ENCODE results near the gene FBLN1.

FBLN1 gene

DNA sequence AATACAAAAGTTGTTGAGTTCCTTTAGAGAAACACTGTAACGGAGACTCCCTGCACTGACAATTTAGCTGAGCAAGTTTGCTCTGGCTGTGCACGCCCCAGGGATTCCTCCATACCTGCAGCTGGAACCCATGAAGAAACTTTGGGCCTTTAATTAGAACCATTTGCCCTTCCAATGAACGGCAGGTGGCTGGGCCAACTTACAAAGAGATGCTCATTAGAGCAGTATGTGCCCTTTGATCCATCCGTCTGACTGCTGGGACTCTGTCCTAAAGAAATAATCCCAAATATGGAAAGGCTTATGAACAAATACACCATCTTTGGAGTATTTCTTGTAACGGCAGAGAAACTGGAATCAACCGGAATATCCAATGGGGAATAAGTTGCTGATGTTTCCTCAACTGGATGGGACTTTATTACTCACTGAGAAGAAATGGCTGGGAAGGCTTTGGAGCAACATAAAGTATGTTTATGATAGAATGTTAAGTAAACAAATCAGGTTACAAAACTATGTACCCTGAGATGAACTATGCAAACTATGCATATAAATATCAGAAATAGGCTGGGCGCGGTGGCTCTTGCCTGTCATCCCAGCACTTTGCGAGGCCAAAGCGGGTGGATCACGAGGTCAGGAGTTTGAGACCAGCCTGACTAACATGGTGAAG lies 24.4 kb upstream of the FBLN1 start:
- TF ChIP-seq, protein P1, sequence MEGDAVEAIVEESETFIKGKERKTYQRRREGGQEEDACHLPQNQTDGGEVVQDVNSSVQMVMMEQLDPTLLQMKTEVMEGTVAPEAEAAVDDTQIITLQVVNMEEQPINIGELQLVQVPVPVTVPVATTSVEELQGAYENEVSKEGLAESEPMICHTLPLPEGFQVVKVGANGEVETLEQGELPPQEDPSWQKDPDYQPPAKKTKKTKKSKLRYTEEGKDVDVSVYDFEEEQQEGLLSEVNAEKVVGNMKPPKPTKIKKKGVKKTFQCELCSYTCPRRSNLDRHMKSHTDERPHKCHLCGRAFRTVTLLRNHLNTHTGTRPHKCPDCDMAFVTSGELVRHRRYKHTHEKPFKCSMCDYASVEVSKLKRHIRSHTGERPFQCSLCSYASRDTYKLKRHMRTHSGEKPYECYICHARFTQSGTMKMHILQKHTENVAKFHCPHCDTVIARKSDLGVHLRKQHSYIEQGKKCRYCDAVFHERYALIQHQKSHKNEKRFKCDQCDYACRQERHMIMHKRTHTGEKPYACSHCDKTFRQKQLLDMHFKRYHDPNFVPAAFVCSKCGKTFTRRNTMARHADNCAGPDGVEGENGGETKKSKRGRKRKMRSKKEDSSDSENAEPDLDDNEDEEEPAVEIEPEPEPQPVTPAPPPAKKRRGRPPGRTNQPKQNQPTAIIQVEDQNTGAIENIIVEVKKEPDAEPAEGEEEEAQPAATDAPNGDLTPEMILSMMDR (IDR thresholded peaks at IDR 0.05; ENCODE audit: unreplicated experiment in 3 of 3), result no peak
- Mint-ChIP-seq H3K36me3 (ENCODE audit: low read depth) (no peaks in the 10 kb centered on the region), H3K4me1 (peaks cover 36% of the 10 kb centered on the region), H3K4me3 (no peak overlapping the region), H3K27ac (peak overlapping the region; percentile 84 to 94 (median 87)), H3K27me3 (ENCODE audit: low read depth) (peaks cover 18% of the 10 kb centered on the region), H3K9me3 (peaks cover 5% of the 10 kb centered on the region)

DNA sequence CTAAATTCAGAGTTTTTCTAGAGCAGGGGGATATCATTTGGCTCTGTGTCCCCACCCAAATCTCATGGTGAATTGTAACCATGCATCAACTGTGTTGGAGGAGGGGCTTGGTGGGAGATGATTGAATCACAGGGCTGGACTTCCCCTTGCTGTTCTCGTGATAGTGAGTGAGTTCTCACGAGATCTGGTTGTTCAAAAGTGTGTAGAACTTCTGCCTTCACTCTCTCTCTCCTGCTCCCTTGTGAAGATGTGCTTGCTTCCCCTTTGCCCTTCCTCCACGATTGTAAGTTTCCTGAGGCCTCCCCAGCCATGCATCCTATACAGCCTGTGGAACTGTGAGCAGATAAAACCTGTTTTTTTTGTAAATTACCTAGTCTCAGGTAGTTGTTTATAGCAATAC lies 22.0 kb upstream of the FBLN1 start:
- Mint-ChIP-seq H3K27ac (no peak overlapping the region), H3K9me3 (peaks cover 13% of the 10 kb centered on the region), H3K4me1 (peaks cover 22% of the 10 kb centered on the region), H3K27me3 (ENCODE audit: low read depth) (peaks cover 19% of the 10 kb centered on the region), H3K36me3 (ENCODE audit: low read depth) (no peaks in the 10 kb centered on the region), H3K4me3 (no peak overlapping the region)
- TF ChIP-seq, protein P1 (IDR thresholded peaks at IDR 0.05; ENCODE audit: unreplicated experiment in 3 of 3), result no peak

DNA sequence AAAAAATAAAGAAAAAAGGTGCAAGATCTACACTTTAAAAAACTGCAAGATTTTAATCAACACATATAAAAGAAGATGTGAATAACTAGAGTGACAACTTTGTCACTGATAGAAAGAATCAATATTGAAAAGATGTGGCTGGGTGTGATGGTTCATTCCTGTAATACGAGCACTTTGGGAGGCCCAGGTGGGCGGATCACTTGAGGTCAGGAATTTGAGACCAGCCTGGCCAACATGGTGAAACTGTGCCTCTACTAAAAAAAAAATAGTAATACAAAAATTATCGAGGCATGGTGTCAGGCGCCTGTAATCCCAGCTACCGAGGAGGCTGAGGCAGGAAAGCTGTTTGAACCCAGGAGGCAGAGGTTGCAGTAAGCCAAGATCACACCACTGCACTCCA lies 21.0 kb upstream of the FBLN1 start:
- H3K36me3 Mint-ChIP-seq (ENCODE audit: low read depth), result peaks cover 3% of the 10 kb centered on the region
- H3K27ac Mint-ChIP-seq, result no peak overlapping the region
- H3K4me1 Mint-ChIP-seq, result peaks cover 18% of the 10 kb centered on the region
- peaks cover 17% of the 10 kb centered on the region for H3K9me3 Mint-ChIP-seq
- H3K4me3 Mint-ChIP-seq, result no peak overlapping the region
- TF ChIP-seq, protein P1 (IDR thresholded peaks at IDR 0.05; ENCODE audit: unreplicated experiment in 3 of 3), result no peak
- H3K27me3 Mint-ChIP-seq (ENCODE audit: low read depth), result peaks cover 16% of the 10 kb centered on the region

DNA sequence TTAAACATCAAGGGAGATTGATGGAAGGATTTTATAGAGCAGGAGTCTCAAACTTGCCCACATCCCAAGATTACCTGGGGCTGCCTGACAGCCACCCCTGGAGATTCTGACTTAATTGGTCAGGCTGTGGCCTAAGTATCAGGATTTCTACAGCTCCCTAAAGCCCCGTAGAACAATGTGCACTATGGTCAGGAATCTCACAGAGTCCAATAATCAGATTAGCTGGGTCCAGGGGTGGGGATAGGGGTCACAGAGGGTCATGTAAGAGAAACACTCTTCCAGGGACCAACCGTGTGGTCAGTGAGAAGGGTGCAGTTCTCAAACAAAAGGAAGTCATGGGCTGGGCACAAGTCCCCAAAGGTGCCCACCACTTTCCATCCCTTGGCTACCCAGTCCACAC lies 20.5 kb upstream of the FBLN1 start:
- Mint-ChIP-seq H3K4me1 (peaks cover 13% of the 10 kb centered on the region), H3K36me3 (ENCODE audit: low read depth) (peaks cover 5% of the 10 kb centered on the region), H3K27ac (no peak overlapping the region), H3K27me3 (ENCODE audit: low read depth) (peaks cover 16% of the 10 kb centered on the region), H3K9me3 (peaks cover 21% of the 10 kb centered on the region), H3K4me3 (no peak overlapping the region)
- TF ChIP-seq, protein P1 (IDR thresholded peaks at IDR 0.05; ENCODE audit: unreplicated experiment in 3 of 3), result no peak

DNA sequence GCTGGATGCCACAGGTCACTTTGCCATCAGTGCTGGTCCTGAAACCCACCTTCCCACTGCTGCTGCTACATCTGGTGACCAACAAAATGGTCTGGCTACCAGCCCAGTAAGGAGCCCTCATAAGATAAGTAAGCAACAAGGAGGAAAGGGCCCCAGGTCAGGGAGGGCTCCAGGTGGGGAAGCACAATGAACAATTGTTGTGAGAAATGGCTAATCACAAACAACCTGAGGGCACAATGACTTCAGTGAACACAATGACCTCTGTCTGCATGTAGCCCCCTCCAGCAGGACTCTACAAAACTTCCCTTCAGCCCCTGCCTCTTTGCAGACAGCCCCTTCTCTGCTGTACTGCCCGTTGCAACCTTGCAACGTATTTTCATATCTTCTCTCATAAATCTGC lies 19.4 kb upstream of the FBLN1 start:
- H3K4me1 Mint-ChIP-seq, result peaks cover 7% of the 10 kb centered on the region
- no peak overlapping the region for H3K4me3 Mint-ChIP-seq
- H3K27ac Mint-ChIP-seq, result no peak overlapping the region
- H3K27me3 Mint-ChIP-seq (ENCODE audit: low read depth), result peaks cover 16% of the 10 kb centered on the region
- TF ChIP-seq, protein P1 (IDR thresholded peaks at IDR 0.05; ENCODE audit: unreplicated experiment in 3 of 3), result no peak
- H3K36me3 Mint-ChIP-seq (ENCODE audit: low read depth), result peaks cover 5% of the 10 kb centered on the region
- peaks cover 27% of the 10 kb centered on the region for H3K9me3 Mint-ChIP-seq

DNA sequence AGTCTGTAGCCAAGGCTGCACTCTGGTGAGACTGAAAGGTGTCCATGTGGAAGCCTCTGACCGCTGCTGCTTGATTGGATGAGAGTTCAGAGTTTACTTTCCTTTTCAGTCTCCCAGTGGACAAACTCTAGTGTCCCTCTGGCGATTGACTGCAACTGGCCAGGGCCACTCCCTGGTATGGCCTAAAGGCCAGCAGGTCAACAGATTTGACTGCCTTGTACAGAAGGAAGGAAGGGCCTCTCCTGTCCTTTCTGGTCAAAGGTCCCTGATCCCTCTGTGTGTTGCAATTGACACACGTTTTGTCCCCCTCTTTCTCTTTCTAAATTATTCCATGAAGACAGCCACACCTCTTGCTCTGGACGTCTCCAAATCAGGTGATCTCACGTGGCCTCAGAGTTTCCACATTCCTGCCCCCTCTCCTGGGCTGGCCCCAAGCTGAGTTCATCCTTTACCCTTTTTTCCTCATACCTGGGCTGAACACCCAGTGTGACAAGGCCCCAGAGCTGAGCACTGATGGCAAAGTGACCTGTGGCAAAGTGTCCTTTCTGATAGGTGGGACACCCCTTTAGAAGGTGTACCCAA lies 18.7 kb upstream of the FBLN1 start:
- TF ChIP-seq, protein P1 (IDR thresholded peaks at IDR 0.05; ENCODE audit: unreplicated experiment in 3 of 3), result no peak
- H3K4me1 Mint-ChIP-seq, result peaks cover 5% of the 10 kb centered on the region
- H3K27me3 Mint-ChIP-seq (ENCODE audit: low read depth), result peaks cover 16% of the 10 kb centered on the region
- no peak overlapping the region for H3K27ac Mint-ChIP-seq
- H3K36me3 Mint-ChIP-seq (ENCODE audit: low read depth), result peaks cover 5% of the 10 kb centered on the region
- peaks cover 33% of the 10 kb centered on the region for H3K9me3 Mint-ChIP-seq
- H3K4me3 Mint-ChIP-seq, result no peak overlapping the region

Measured in nephron (organoid).